Measurements from ENCODE around the gene BORCS6.

Gene BORCS6

DNA sequence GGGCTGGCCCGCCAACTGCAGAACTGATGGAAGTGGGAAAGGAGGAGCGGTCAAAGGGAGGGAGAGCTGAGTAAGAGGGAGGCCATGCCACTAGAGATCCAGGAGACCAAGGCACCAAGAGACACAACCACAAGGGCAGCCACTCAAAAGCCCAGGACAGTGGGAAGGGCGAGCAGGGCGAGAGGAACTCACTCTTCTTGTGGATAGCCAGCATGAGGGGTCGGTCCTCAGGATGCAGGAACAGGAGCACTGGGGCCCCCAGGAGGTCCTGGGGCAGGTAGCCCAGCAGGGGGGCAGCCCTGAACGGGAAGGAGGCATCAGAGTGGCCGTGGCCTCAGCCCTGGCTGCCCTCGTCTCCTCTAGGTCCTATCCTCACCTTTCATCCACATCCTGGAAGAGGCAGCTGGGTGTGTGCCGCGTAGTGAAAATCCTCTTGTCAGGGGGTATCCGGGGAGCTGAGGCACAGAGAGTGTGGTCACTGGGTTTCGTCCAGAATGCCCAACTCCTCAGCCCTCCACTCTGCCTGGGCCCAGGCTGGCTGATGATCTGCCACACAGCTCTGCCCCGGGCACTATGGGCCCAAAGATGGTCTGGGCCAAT lies 42.1 kb downstream of the BORCS6 start:
- TF ChIP-seq, protein P1, sequence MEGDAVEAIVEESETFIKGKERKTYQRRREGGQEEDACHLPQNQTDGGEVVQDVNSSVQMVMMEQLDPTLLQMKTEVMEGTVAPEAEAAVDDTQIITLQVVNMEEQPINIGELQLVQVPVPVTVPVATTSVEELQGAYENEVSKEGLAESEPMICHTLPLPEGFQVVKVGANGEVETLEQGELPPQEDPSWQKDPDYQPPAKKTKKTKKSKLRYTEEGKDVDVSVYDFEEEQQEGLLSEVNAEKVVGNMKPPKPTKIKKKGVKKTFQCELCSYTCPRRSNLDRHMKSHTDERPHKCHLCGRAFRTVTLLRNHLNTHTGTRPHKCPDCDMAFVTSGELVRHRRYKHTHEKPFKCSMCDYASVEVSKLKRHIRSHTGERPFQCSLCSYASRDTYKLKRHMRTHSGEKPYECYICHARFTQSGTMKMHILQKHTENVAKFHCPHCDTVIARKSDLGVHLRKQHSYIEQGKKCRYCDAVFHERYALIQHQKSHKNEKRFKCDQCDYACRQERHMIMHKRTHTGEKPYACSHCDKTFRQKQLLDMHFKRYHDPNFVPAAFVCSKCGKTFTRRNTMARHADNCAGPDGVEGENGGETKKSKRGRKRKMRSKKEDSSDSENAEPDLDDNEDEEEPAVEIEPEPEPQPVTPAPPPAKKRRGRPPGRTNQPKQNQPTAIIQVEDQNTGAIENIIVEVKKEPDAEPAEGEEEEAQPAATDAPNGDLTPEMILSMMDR (IDR thresholded peaks at IDR 0.05; ENCODE audit: insufficient read depth, missing control alignments) = no peak
- DNase-seq (ENCODE audit: insufficient read length, low spot score) (no peak), FAIRE-seq (no peak)

DNA sequence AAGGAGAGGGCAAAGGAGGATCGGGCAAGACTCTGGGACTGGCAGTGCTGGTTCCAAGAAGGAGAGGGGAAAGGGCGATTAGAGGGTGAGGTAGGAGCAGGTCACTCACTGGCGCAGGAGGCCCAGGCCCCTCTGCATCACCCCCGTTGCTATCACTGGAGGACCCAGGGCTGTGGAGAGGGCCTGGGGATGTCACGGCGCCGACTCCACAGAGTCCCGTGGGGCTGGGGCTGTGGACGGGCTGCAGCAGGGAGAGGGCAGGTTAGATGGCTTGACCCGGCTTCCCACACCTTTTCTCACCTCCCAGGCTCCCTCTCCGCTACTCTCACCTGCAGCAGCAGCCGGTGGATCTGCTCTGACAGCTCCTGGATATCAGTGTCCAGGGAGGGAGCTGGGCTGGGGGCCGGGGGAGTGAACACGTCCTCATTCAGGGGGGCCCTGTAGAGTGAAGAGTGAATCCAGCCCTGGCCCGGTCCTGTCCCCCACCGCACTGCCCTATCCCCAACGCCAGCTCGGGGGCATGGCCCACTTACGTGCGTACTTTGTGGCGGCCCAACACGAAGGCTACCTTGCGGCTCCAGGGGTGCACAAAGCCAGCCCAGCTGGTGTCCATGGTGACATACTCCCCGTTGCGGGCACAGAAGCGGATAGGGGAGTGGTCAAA lies 42.7 kb downstream of the BORCS6 start:
- FAIRE-seq (no peak), DNase-seq (ENCODE audit: insufficient read length, low spot score) (no peak)
- TF ChIP-seq, protein P1 (IDR thresholded peaks at IDR 0.05; ENCODE audit: insufficient read depth, missing control alignments) = no peak

DNA sequence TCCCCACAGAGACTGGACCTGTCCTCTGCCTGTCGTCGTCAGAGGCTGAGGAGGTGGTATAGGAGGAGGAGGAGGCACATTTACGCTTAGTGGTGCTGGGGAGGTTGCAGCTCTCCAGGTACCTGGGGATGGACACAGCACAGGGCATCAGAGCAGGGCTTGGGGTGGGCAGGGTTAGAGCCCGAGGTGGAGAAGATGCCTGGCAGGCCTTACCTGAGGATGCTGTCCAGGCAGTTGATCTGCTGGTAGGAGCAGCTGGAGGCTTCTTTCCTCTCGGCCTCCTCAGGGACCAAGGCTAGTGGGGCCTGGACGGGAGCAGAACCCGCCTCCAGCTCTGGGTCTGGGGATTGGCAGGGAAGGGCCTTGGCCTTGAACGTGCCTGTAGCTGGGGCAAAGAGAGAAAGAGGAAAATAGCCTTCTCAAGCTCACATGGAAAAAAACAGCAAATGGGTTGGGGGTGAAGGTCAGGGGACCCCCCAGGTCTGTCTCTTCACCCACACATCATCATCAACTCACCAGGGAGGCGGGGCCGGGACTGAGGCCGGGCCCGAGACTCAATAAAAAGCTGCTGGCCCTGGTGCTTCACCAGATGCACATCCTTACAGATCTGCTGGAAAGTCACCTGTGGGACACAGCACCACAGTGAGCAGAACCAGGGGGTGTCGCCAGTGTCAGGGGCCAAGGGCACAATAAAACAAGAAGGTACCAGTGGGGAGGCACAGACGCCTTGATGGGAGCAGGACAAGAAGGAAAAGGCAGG lies 43.4 kb downstream of the BORCS6 start:
- TF ChIP-seq, protein P1 (IDR thresholded peaks at IDR 0.05; ENCODE audit: insufficient read depth, missing control alignments) = no peak
- DNase-seq (ENCODE audit: insufficient read length, low spot score) = no peak
- FAIRE-seq = no peak

DNA sequence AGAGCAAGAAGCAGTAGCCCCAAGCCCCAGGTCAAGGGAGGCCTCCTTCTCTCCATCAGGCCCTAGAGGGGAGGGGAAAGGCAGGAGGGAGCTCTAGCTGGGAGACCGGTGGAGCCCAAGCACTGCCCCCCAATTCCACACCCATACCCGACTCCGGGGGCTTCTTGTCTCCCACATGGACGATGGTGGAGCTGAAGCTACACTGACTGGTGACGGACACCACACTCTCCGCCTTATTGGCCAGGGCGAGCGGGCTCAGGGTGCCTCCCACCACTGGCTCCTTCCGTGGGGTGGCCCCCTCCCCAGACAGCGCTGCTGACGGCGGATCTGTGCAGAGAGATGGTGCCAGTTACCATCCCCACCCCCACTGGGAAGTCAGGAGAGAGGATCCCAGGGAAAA lies 44.2 kb downstream of the BORCS6 start:
- DNase-seq (ENCODE audit: insufficient read length, low spot score) = no peak
- TF ChIP-seq, protein P1 (IDR thresholded peaks at IDR 0.05; ENCODE audit: insufficient read depth, missing control alignments) = no peak
- FAIRE-seq = no peak

DNA sequence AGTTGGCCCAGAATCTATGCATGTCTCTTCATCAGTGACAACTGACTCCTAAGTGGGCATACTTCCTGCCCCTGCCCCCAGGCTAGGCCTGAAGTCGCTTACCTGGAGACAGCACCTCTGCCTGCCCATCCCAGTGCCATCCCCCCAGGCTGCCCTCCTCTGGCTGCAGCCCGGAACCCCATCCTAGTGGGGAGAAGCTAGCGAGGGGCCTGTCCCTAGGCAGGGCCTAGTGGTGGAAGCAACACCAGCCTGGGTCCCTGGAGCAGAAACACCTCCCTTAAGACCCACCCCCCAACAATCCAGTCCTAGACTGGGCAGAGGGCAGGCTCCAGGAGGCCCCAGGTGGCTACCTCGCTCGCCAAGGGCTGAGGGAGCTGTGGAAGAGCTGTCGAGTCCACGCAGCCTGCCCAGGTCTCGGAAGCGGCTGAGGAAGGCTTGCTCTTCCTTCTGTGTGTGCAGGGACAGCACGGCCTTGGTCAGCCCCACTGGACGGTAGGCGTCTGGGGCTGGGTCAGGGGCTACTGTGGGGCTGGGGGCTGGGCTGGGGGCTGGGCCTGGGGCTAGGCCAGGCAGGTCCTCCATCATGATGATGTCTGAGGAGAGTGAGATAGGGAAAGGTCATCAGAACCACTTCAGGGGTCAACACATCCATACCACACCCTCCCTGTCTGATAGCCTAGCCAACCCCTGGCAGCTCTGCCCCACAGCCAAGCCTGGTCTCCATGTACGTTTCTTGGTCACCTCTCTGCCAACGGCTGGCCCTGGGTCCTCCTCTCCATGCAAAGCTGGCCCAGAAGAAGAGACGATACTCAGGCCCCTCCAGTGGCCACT lies 45.4 kb downstream of the BORCS6 start:
- FAIRE-seq (no peak), DNase-seq (ENCODE audit: insufficient read length, low spot score) (no peak)
- TF ChIP-seq, protein P1 (IDR thresholded peaks at IDR 0.05; ENCODE audit: insufficient read depth, missing control alignments) = no peak

DNA sequence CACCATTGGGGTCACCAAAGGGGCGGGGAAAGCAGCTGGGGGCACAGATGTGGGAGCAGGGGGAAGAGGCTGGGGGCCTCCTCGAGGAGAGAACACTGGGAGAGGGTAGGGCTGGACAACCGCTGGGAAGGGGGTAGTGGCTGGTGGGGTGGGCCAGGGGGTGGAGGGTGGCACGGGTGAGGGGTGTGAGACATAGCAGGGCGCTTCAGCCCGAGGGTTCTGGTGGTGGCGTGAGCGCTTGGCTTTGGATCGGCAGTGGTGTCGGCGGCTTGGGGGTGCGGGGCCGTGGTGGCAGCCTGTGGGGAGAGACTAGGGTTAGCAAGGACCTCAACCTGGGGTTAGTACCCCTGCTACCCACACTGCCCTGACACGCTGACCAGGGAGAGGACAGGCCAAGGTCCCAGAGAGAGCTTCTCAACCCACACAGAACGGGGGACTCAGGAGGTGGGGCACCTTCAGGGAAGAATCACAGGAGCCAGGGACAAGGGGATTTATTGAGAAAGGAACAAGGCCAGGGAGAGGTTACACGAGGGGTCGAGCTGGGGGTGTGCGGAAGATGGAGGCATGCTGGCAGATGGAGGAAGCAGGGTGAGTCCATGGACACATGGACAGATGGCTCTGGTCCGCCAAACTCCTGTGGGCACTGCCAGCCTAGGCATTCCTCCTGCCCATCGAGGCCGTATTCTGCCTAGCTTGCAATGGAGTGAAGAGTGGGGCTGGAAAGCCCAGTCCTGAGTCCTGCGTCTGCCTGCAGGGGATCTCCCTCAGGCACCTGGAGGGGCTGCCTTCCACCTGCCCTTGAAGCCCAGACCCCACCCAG lies 46.2 kb downstream of the BORCS6 start:
- TF ChIP-seq, protein P1 (IDR thresholded peaks at IDR 0.05; ENCODE audit: insufficient read depth, missing control alignments) = no peak
- DNase-seq (ENCODE audit: insufficient read length, low spot score) (no peak), FAIRE-seq (no peak)

Measured in D721Med (cell line).